ENCODE data around the gene NCBP1.

Gene NCBP1

DNA sequence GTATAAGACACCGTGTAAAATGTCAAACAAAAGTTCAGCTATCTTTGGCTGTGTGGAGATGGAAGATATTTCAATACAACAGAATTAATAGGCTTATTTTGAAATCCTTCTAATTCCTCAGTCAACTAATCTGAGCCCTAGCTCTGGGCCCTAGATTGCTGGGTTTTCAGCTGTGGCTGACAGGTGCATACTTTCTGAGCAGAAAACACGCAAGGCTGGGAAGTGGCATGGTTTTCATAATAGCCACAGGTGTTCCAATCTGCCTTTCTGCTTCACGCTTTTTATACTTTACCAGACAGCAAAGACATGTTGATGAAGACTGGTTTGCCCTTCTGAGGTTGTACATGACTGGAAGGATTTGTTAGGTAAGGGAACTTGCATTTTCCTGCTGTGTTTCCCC lies 84.2 kb downstream of the NCBP1 start:
- no peaks in the 10 kb centered on the region for H3K36me3 ChIP-seq (ENCODE audit: control insufficient read depth in 1 of 2, insufficient read depth in 2 of 2, low read depth in 1 of 2, low read length in 2 of 2)
- H3K18ac ChIP-seq (ENCODE audit: low read depth in 1 of 2, low read length in 2 of 2) = no peak overlapping the region
- no peak overlapping the region for H2BK12ac ChIP-seq (ENCODE audit: low read length in 2 of 2)
- H3K79me1 ChIP-seq (replicated peaks; ENCODE audit: low read length, poor library complexity, severe bottlenecking) = no peaks in the 10 kb centered on the region
- no peak overlapping the region for H3K4ac ChIP-seq (ENCODE audit: low read depth in 1 of 2, low read length in 2 of 2)
- H2AFZ ChIP-seq (ENCODE audit: low read depth, low read length) = no peak overlapping the region
- peaks cover 9% of the 10 kb centered on the region for H3K4me1 ChIP-seq (ENCODE audit: control insufficient read depth, insufficient read depth, low read depth, low read length)
- no peak overlapping the region for H2BK120ac ChIP-seq (ENCODE audit: low read depth, low read length)
- H3K23ac ChIP-seq (ENCODE audit: low read length in 2 of 2) = no peak overlapping the region
- WGBS = 71% methylated on average over 3 of the region's 3 CpGs
- peaks cover 12 to 25% of the 10 kb centered on the region in 2 experiments for H3K27me3 ChIP-seq (ENCODE audit: control insufficient read depth in 1 of 2, insufficient read depth in 1 of 2, low read length in 2 of 2)
- H3K9me3 ChIP-seq (ENCODE audit: control insufficient read depth, low read length) = peaks cover 7% of the 10 kb centered on the region
- no peak overlapping the region for H2AK5ac ChIP-seq (ENCODE audit: low read length, severe bottlenecking)
- H3K9ac ChIP-seq (ENCODE audit: low read length) = no peak overlapping the region
- H2BK15ac ChIP-seq (ENCODE audit: low read depth, poor library complexity, severe bottlenecking) = no peak overlapping the region
- no peak overlapping the region for H3K14ac ChIP-seq (ENCODE audit: low read length in 2 of 2)
- no peak overlapping the region for H4K8ac ChIP-seq (ENCODE audit: low read length)
- H2BK5ac ChIP-seq (ENCODE audit: low read depth, low read length, poor library complexity, severe bottlenecking) = no peak overlapping the region
- no peak overlapping the region for H4K91ac ChIP-seq (ENCODE audit: low read length)
- no peak for DNase-seq
- H3K4me2 ChIP-seq (ENCODE audit: low read length, poor library complexity, severe bottlenecking) = no peak overlapping the region
- H3K27ac ChIP-seq (ENCODE audit: low read length, poor library complexity, severe bottlenecking) = no peak overlapping the region
- H3K4me3 ChIP-seq (ENCODE audit: insufficient read depth in 1 of 2, low read depth in 1 of 2, low read length in 2 of 2) = no peak overlapping the region

DNA sequence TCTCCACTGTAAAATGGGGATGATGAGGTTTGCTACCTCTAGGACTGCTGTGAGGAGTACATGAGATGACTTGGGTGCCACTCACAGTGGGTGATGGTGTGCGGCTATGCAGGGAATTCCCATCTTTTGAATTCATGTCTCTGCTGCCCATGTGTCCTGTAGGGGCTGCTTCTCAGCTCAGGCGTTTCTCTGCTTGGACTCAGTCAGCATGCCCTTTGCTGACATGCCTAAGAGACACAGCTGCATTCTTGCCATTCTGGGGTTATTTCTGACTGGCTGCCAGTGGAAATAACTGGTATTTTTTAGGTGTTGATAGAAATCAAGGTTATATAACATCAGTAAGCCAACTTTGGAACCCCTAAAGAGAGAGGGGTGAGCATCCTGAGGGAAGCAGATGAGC lies 87.8 kb downstream of the NCBP1 start:
- WGBS = 80% methylated on average over 2 of the region's 2 CpGs
- Histone ChIP-seq H3K4ac (ENCODE audit: low read depth in 1 of 2, low read length in 2 of 2) (no peak overlapping the region), H3K14ac (ENCODE audit: low read length in 2 of 2) (peak overlapping the region in 1 of 2 experiments; percentile 32), H3K27me3 (ENCODE audit: control insufficient read depth in 1 of 2, insufficient read depth in 1 of 2, low read length in 2 of 2) (peaks cover 29 to 57% of the 10 kb centered on the region in 2 experiments), H2AK5ac (ENCODE audit: low read length, severe bottlenecking) (no peak overlapping the region), H3K4me3 (ENCODE audit: insufficient read depth in 1 of 2, low read depth in 1 of 2, low read length in 2 of 2) (no peak overlapping the region), H3K79me1 (replicated peaks; ENCODE audit: low read length, poor library complexity, severe bottlenecking) (no peaks in the 10 kb centered on the region), H2BK15ac (ENCODE audit: low read depth, poor library complexity, severe bottlenecking) (no peak overlapping the region), H2AFZ (ENCODE audit: low read depth, low read length) (no peak overlapping the region), H3K36me3 (ENCODE audit: control insufficient read depth in 1 of 2, insufficient read depth in 2 of 2, low read depth in 1 of 2, low read length in 2 of 2) (no peaks in the 10 kb centered on the region), H3K9ac (ENCODE audit: low read length) (no peak overlapping the region), H3K27ac (ENCODE audit: low read length, poor library complexity, severe bottlenecking) (no peak overlapping the region), H4K91ac (ENCODE audit: low read length) (no peak overlapping the region), H4K8ac (ENCODE audit: low read length) (no peak overlapping the region), H3K9me3 (ENCODE audit: control insufficient read depth, low read length) (peaks cover 7% of the 10 kb centered on the region), H2BK5ac (ENCODE audit: low read depth, low read length, poor library complexity, severe bottlenecking) (no peak overlapping the region), H2BK120ac (ENCODE audit: low read depth, low read length) (no peak overlapping the region), H3K23ac (ENCODE audit: low read length in 2 of 2) (no peak overlapping the region), H2BK12ac (ENCODE audit: low read length in 2 of 2) (no peak overlapping the region), H3K4me2 (ENCODE audit: low read length, poor library complexity, severe bottlenecking) (no peak overlapping the region), H3K4me1 (ENCODE audit: control insufficient read depth, insufficient read depth, low read depth, low read length) (peaks cover 3% of the 10 kb centered on the region), H3K18ac (ENCODE audit: low read depth in 1 of 2, low read length in 2 of 2) (peak overlapping the region in 1 of 2 experiments; percentile 24)
- DNase-seq = no peak

GRCh38 chr9:97722331-97722730 lies 88.7 kb downstream of the NCBP1 start:
- Histone ChIP-seq H3K4me3 (ENCODE audit: insufficient read depth in 1 of 2, low read depth in 1 of 2, low read length in 2 of 2) (no peak overlapping the region), H2BK12ac (ENCODE audit: low read length in 2 of 2) (no peak overlapping the region), H3K18ac (ENCODE audit: low read depth in 1 of 2, low read length in 2 of 2) (no peak overlapping the region), H3K9me3 (ENCODE audit: control insufficient read depth, low read length) (peaks cover 7% of the 10 kb centered on the region), H3K4me1 (ENCODE audit: control insufficient read depth, insufficient read depth, low read depth, low read length) (peaks cover 3% of the 10 kb centered on the region), H3K14ac (ENCODE audit: low read length in 2 of 2) (no peak overlapping the region), H4K8ac (ENCODE audit: low read length) (no peak overlapping the region), H3K23ac (ENCODE audit: low read length in 2 of 2) (no peak overlapping the region), H2BK120ac (ENCODE audit: low read depth, low read length) (no peak overlapping the region), H3K4me2 (ENCODE audit: low read length, poor library complexity, severe bottlenecking) (no peak overlapping the region), H2AK5ac (ENCODE audit: low read length, severe bottlenecking) (no peak overlapping the region), H3K4ac (ENCODE audit: low read depth in 1 of 2, low read length in 2 of 2) (no peak overlapping the region), H3K27me3 (ENCODE audit: control insufficient read depth in 1 of 2, insufficient read depth in 1 of 2, low read length in 2 of 2) (peaks cover 29 to 64% of the 10 kb centered on the region in 2 experiments), H3K79me1 (replicated peaks; ENCODE audit: low read length, poor library complexity, severe bottlenecking) (no peaks in the 10 kb centered on the region), H3K9ac (ENCODE audit: low read length) (no peak overlapping the region), H3K27ac (ENCODE audit: low read length, poor library complexity, severe bottlenecking) (no peak overlapping the region), H2AFZ (ENCODE audit: low read depth, low read length) (no peak overlapping the region), H3K36me3 (ENCODE audit: control insufficient read depth in 1 of 2, insufficient read depth in 2 of 2, low read depth in 1 of 2, low read length in 2 of 2) (no peaks in the 10 kb centered on the region), H2BK5ac (ENCODE audit: low read depth, low read length, poor library complexity, severe bottlenecking) (no peak overlapping the region), H4K91ac (ENCODE audit: low read length) (no peak overlapping the region), H2BK15ac (ENCODE audit: low read depth, poor library complexity, severe bottlenecking) (no peak overlapping the region)
- 9% methylated on average over 2 of the region's 2 CpGs for WGBS
- no peak for DNase-seq

Data from mesenchymal stem cell (in vitro differentiated cells and primary cell).